Esophagus muscularis mucosa (tissue), 4 donors: ENCODE results near the gene PCGF2. TPM values are rescaled to one million over a fixed set of nuclear protein-coding genes. Genes with fewer than 3 reads are reported as not detected.
"Not testable (repeated sequence)": the region's sequence is repeated elsewhere in the genome, so short reads cannot be mapped to it uniquely, and the experiment has no call there.

Experiments used
- DNase-seq: peaks from one replicate; pipeline ENCODE4 v3.0.0-alpha.2; 2017; ENCODE audit errors: extremely low spot score
- H3K27ac ChIP-seq, 4 donors: fragments of 200-600 bp; sonication (generic); replicated peaks in 1 of 4; 1 replicate in 3 of 4; 2 replicates in 1 of 4; pipeline ENCODE4 v1.5.1; 2016 to 2019; ENCODE audit warnings: mild to moderate bottlenecking in 1 of 4
- H3K27me3 ChIP-seq, 4 donors: fragments of 200-600 bp; sonication (generic); one replicate each; pipeline versions ENCODE4 v1.5.1 to v1.6.0; 2016 to 2019
- H3K36me3 ChIP-seq, 4 donors: fragments of 200-600 bp; sonication (generic); one replicate each; pipeline ENCODE4 v1.5.1; 2016 to 2019
- H3K4me1 ChIP-seq, 4 donors: fragments of 200-600 bp; sonication (generic); one replicate each; pipeline ENCODE4 v1.5.1; 2016 to 2019
- H3K4me3 ChIP-seq, 4 donors: fragments of 200-600 bp; sonication (generic); 1 replicate in 2 of 4; 2 replicates in 2 of 4; pipeline ENCODE4 v1.5.1; 2016 to 2019; ENCODE audit warnings: mild to moderate bottlenecking in 4 of 4, moderate library complexity in 1 of 4
- H3K9me3 ChIP-seq, 4 donors: fragments of 200-600 bp; sonication (generic); 1 replicate in 3 of 4; 2 replicates in 1 of 4; pipeline ENCODE4 v1.5.1; 2016 to 2019
- EP300 ChIP-seq: sonication (generic); formaldehyde crosslinking; IDR thresholded peaks from one replicate; pipeline ENCODE4 v1.6.1; 2017; ENCODE audit warnings: antibody characterized with exemption
- POLR2A ChIP-seq: fragments of 450-650 bp; IDR thresholded peaks from one replicate; pipeline ENCODE4 v1.6.1; 2017; ENCODE audit warnings: antibody characterized with exemption, moderate library complexity, mild to moderate bottlenecking, low read depth
- POLR2AphosphoS5 ChIP-seq, 2 donors: sonication (generic); formaldehyde crosslinking; IDR thresholded peaks; one replicate each; pipeline ENCODE4 v1.6.1; 2017; ENCODE audit warnings: antibody characterized with exemption in 2 of 2
- WGBS: methylation state at CpG from one replicate; pipeline ENCODE4 v1.1.5; 2018; 5-methylcytosine and 5-hydroxymethylcytosine counted together
- intact Hi-C: fragments of 100-400 bp; cut with DNase I; formaldehyde crosslinking; loops from one replicate; pipeline ENCODE4 v1.15.1; 2023
- total RNA-seq, 4 donors: library from RNA; depleted of rRNA; stranded (reverse); fragments of >200 nt; gene quantifications; one replicate each; pipeline versions ENCODE4 v1.1.0 to v1.2.1, GENCODE V29; 2016
- TF ChIP-seq, protein P1 (sequence below), 3 experiments: fragments of 200-600 bp in 2 of 3; fragments of 450-650 bp in 1 of 3; sonication (generic) in 2 of 3; IDR thresholded peaks; one replicate each; pipeline ENCODE4 v1.5.1; 2017 to 2019; ENCODE audit warnings: antibody characterized with exemption in 3 of 3, mild to moderate bottlenecking in 2 of 3, moderate library complexity in 1 of 3

PCGF2 gene
- total RNA-seq, 4 donors from 2014 or later, result 10.3 to 15.7 (median 12.4) TPM

GRCh38 chr17:38791162-38791561, 43.0 kb upstream of the PCGF2 start:
- no peak for DNase-seq
- Histone ChIP-seq H3K4me3 (no peak overlapping the region), H3K27me3 (no peaks in the 10 kb centered on the region), H3K27ac (no peak overlapping the region), H3K4me1 (peaks cover 8 to 37% (median 31%) of the 10 kb centered on the region in 4 donors), H3K36me3 (peaks cover 4 to 35% (median 19%) of the 10 kb centered on the region in 4 donors), H3K9me3 (no peaks in the 10 kb centered on the region)
- TF ChIP-seq POLR2A (no peak), EP300 (no peak), POLR2AphosphoS5 (IDR thresholded peaks at IDR 0.05) (no peak)
- TF ChIP-seq, protein P1, sequence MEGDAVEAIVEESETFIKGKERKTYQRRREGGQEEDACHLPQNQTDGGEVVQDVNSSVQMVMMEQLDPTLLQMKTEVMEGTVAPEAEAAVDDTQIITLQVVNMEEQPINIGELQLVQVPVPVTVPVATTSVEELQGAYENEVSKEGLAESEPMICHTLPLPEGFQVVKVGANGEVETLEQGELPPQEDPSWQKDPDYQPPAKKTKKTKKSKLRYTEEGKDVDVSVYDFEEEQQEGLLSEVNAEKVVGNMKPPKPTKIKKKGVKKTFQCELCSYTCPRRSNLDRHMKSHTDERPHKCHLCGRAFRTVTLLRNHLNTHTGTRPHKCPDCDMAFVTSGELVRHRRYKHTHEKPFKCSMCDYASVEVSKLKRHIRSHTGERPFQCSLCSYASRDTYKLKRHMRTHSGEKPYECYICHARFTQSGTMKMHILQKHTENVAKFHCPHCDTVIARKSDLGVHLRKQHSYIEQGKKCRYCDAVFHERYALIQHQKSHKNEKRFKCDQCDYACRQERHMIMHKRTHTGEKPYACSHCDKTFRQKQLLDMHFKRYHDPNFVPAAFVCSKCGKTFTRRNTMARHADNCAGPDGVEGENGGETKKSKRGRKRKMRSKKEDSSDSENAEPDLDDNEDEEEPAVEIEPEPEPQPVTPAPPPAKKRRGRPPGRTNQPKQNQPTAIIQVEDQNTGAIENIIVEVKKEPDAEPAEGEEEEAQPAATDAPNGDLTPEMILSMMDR (IDR thresholded peaks at IDR 0.05), result no peak
- intact Hi-C loops, result loop anchor here (10.0 kb wide), 1 partner anchor 56 kb away; the partner anchor contains the start of gene CISD3
- 89% methylated on average over 5 of the region's 5 CpGs for WGBS

- H3K9me3 ChIP-seq, H3K4me3 ChIP-seq, H3K27ac ChIP-seq, DNase-seq, H3K27me3 ChIP-seq: not testable (repeated sequence)
- Histone ChIP-seq H3K36me3 (peaks cover 14 to 35% (median 27%) of the 10 kb centered on the region in 4 donors), H3K4me1 (peaks cover 8 to 28% (median 22%) of the 10 kb centered on the region in 4 donors)
- intact Hi-C loops, result loop anchor here (10.0 kb wide), 1 partner anchor 55 kb away; the partner anchor contains the start of gene CISD3
- 84% methylated on average over 13 of the region's 13 CpGs for WGBS
Observed at GRCh38 chr17:38790148-38790707, 42.1 kb upstream of the PCGF2 start.

DNA sequence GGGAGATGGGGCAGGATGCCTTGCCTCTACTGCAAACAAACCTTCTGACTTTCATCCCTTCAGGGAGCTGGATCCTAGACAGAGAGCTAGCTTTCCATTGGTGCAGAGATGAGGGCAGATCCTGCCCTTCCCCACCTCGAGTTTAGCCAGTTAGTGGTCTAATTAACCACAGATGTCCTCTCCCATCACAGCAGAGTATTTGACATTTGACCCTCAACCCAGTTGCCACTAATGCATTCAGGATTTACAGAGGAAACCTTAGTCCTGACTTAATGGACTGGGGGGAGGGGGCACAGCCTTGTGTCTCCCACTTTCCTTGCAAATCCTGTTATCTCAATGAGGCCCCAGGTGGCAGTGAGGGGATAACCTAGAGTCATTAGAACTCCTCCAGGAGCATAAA, 41.0 kb upstream of the PCGF2 start:
- no peaks in the 10 kb centered on the region for H3K27me3 ChIP-seq

GRCh38 chr17:38787999-38788398, 39.9 kb upstream of the PCGF2 start:
- H3K27me3 ChIP-seq, H3K9me3 ChIP-seq, intact Hi-C loops, H3K27ac ChIP-seq, DNase-seq, H3K4me3 ChIP-seq: not testable (repeated sequence)
- Histone ChIP-seq H3K36me3 (peaks cover 35 to 50% (median 45%) of the 10 kb centered on the region in 4 donors), H3K4me1 (peaks cover 8 to 24% (median 20%) of the 10 kb centered on the region in 4 donors)
- WGBS, result 100% methylated on average over 4 of the region's 4 CpGs

More for the DNA sequence above, 41.0 kb upstream of the PCGF2 start:
- peaks cover 23 to 44% (median 37%) of the 10 kb centered on the region in 4 donors for H3K36me3 ChIP-seq
- intact Hi-C loops, result no loop called here
- H3K9me3 ChIP-seq, result no peaks in the 10 kb centered on the region
- 0% methylated on average over 1 of the region's 1 CpG for WGBS
- no peak for DNase-seq
- H3K4me3 ChIP-seq, result no peak overlapping the region
- no peak for TF ChIP-seq EP300
- TF ChIP-seq POLR2A, result no peak
- TF ChIP-seq POLR2AphosphoS5 (IDR thresholded peaks at IDR 0.05), result no peak
- TF ChIP-seq, protein P1 (IDR thresholded peaks at IDR 0.05), result no peak
- H3K4me1 ChIP-seq, result peaks cover 8 to 28% (median 22%) of the 10 kb centered on the region in 4 donors
- no peak overlapping the region for H3K27ac ChIP-seq

DNA sequence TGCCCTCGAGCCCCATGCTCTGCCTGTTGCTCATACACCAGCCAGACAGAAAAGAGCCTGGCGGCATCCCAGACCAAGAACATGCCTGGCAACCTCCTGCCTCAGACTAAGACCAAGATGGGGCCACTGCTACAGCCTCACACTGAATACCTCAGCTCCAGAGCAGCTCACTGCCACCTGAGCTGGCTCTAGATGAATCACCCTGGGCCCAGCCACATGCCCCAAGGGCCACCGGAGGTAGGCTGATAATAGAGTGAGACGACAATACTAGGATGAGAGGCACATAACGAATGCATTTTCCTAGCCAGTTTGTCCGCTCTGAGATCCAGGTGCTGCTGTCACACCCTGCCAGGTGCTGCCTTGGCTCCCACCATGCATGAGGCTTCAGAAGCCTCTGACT, 38.2 kb upstream of the PCGF2 start:
- Histone ChIP-seq H3K4me1 (peaks cover 8 to 24% (median 20%) of the 10 kb centered on the region in 4 donors), H3K4me3 (no peak overlapping the region), H3K9me3 (no peaks in the 10 kb centered on the region), H3K27ac (no peak overlapping the region), H3K27me3 (no peaks in the 10 kb centered on the region), H3K36me3 (peaks cover 51 to 58% (median 55%) of the 10 kb centered on the region in 4 donors)
- 87% methylated on average over 6 of the region's 6 CpGs for WGBS
- intact Hi-C loops, result no loop called here
- DNase-seq, result no peak
- TF ChIP-seq EP300, result no peak
- TF ChIP-seq POLR2A, result no peak
- TF ChIP-seq, protein P1 (IDR thresholded peaks at IDR 0.05), result no peak
- no peak for TF ChIP-seq POLR2AphosphoS5 (IDR thresholded peaks at IDR 0.05)

DNA sequence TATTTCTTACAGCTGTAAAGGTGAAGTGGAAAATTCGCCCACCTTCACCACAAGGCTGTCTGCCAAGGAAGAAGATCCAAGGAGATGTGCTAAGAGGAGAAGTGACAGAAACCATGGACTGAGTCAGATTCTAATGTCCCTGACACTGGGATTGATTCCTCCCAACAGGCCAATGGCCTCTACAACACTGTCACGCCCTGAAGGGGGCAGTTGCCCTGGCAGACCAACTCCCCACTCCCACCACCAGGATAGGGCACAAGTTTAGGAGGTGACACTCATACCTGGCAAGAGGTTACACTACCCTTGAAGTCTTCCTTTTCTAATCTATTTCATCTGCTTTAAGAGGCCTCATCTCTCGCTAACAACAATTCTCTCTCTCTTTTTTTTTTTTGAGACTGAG, 35.1 kb upstream of the PCGF2 start:
- H3K9me3 ChIP-seq, result no peaks in the 10 kb centered on the region
- no peak overlapping the region for H3K27ac ChIP-seq
- no peaks in the 10 kb centered on the region for H3K27me3 ChIP-seq
- DNase-seq, result no peak
- peaks cover 82 to 89% (median 86%) of the 10 kb centered on the region in 4 donors for H3K36me3 ChIP-seq
- WGBS, result 93% methylated on average over 3 of the region's 3 CpGs
- no peak overlapping the region for H3K4me3 ChIP-seq
- TF ChIP-seq, protein P1 (IDR thresholded peaks at IDR 0.05), result no peak
- TF ChIP-seq POLR2A (no peak), EP300 (no peak), POLR2AphosphoS5 (IDR thresholded peaks at IDR 0.05) (no peak)
- intact Hi-C loops, result no loop called here
- H3K4me1 ChIP-seq, result no peaks in the 10 kb centered on the region
